Activated CD4-positive, alpha-beta memory T cell treated with anti-CD3 and anti-CD28 coated beads, Interleukin-2, amount 10 ng/mL, durations not matched to agents 7 days and 5 days (primary cell): Measurements from ENCODE around the gene ACMSD. TPM values are rescaled to one million over a fixed set of nuclear protein-coding genes. Genes with fewer than 3 reads are reported as not detected.

Experiments used
- CTCF ChIA-PET: fragments of 350-600 bp; sonication (Branson Sonifier 250); formaldehyde crosslinking; loops from one replicate; lab custom pipeline; 2021; ENCODE audit warnings: antibody characterized with exemption, inconsistent platforms; lab: Charles Lee
- POLR2A ChIA-PET: fragments of 350-600 bp; sonication (Branson Sonifier 250); formaldehyde crosslinking; loops from one replicate; lab custom pipeline; 2021; ENCODE audit warnings: antibody characterized with exemption; lab: Charles Lee
- DNase-seq: peaks from one replicate; pipeline ENCODE4 v3.0.0-alpha.2; 2020
- H3K27ac Mint-ChIP-seq: one replicate; pipeline ENCODE4 v1.8.0; 2021; ENCODE audit warnings: mild to moderate bottlenecking, mixed read lengths
- H3K27me3 Mint-ChIP-seq: one replicate; pipeline ENCODE4 v1.8.0; 2021; ENCODE audit warnings: mixed read lengths
- H3K36me3 Mint-ChIP-seq: one replicate; pipeline ENCODE4 v1.8.0; 2021; ENCODE audit warnings: low read depth, mixed read lengths
- H3K4me1 Mint-ChIP-seq: one replicate; pipeline ENCODE4 v1.8.0; 2021; ENCODE audit warnings: mixed read lengths
- H3K4me3 Mint-ChIP-seq: one replicate; pipeline ENCODE4 v1.8.0; 2021; ENCODE audit warnings: mild to moderate bottlenecking, mixed read lengths
- H3K9me3 Mint-ChIP-seq: one replicate; pipeline ENCODE4 v1.8.0; 2021; ENCODE audit warnings: mixed read lengths
- total RNA-seq, 2 experiments: library from RNA; stranded (reverse); gene quantifications; one replicate each; pipeline ENCODE4 v1.2.3, GENCODE V29; 2021

Gene ACMSD
- total RNA-seq, 2 experiments from 2014 or later = not detected

DNA sequence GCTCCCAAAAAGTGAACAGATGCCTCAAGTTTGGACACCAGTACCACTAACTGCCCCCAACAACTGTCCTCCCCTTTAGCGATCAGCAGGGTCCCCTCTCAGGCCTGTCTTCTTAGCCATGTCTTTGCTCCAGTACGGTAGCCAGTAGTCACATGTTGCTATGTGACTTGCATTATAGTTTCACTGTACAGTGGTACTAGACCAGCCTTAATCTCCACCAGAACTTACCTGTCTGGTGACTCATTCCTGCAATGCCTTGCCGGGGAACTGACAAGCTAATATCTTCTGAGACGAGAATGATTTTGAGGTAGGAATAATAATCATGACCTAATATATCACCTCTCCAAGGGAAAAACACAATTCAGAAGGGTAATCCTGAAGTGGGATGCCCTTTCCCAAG, 23.7 kb downstream of the ACMSD start:
- H3K4me3 Mint-ChIP-seq = no peak overlapping the region
- no peak overlapping the region for H3K27ac Mint-ChIP-seq
- no peaks in the 10 kb centered on the region for H3K27me3 Mint-ChIP-seq
- POLR2A ChIA-PET = no interaction called here
- DNase-seq = no peak
- CTCF ChIA-PET = no interaction called here
- no peaks in the 10 kb centered on the region for H3K4me1 Mint-ChIP-seq
- H3K36me3 Mint-ChIP-seq = no peaks in the 10 kb centered on the region
- H3K9me3 Mint-ChIP-seq = no peaks in the 10 kb centered on the region

DNA sequence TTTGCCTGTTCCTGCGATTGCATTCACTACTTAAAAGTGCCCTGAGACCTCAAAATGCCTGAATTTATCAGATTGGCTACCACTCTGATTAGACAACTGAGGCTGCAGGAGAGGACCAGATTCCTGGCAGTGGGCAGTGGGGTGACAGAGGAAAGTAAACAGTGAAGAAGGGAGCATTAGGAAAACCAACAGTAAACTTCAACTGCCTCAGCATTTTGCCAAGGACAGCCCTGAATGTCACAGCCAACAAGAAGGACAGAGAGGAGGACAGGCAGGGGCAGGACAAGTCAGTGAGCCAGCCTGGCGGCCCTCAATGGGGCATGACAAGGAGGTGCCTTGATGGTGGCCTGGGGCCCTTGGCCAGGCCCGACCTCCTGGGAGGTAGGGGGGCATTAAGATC, 24.3 kb downstream of the ACMSD start:
- H3K27me3 Mint-ChIP-seq = no peaks in the 10 kb centered on the region

DNA sequence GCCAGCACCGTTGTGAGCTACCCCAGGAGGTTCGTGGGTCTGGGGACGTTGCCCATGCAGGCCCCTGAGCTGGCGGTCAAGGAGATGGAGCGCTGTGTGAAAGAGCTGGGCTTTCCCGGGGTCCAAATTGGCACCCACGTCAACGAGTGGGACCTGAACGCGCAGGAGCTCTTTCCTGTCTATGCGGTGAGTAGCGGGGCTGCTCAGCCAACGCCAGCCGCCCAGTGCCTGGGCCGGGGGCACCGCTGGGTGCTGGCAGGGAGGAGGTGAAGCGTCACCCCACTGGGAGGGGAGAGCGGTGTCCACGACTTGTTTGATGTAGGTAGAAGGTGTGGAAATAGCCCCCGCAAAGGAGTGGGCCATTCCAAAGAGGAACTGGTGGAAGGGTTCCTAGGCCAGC, 25.0 kb downstream of the ACMSD start:
- no peak for DNase-seq
- no peak overlapping the region for H3K4me3 Mint-ChIP-seq
- H3K27me3 Mint-ChIP-seq = no peaks in the 10 kb centered on the region
- CTCF ChIA-PET = no interaction called here
- POLR2A ChIA-PET = no interaction called here
- no peaks in the 10 kb centered on the region for H3K9me3 Mint-ChIP-seq
- H3K27ac Mint-ChIP-seq = no peak overlapping the region
- H3K36me3 Mint-ChIP-seq = no peaks in the 10 kb centered on the region
- H3K4me1 Mint-ChIP-seq = no peaks in the 10 kb centered on the region

More for the DNA sequence above, 24.3 kb downstream of the ACMSD start:
- DNase-seq = no peak
- Mint-ChIP-seq H3K4me3 (no peak overlapping the region), H3K9me3 (no peaks in the 10 kb centered on the region), H3K4me1 (no peaks in the 10 kb centered on the region), H3K36me3 (no peaks in the 10 kb centered on the region), H3K27ac (no peak overlapping the region)
- CTCF ChIA-PET = no interaction called here
- POLR2A ChIA-PET = no interaction called here

DNA sequence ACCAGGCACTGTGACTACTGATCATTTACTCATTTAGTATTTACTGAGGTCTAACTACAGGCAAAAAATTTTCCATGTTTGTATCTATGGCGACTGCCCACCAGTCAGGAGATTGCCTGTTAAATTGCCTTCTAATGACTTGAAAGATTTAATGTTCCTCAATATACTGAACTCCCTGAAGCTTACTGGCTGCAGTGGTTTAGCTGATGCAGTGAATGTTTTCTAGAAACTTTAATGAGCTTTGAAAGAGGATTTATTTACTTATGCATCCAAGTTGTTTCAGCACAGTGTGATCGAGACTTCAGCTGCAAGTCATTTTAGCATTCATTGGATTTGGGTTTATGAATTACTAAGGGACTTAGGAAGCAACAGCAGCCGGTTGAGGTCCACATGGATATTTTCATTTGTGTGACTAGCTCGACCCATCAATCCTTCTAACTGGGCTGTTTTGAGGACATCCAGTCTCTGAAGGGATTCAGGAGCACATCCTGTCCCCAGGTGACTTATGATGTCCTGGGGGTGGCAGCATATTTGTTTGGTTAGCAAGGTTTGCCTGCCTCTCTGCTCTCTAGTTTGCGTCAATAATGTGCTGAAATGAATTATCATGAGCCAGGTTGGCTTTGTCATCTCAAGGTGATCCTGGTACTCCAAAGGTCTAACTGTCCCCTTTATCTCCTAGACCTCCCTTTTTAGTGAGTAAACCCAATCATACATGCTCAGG, 26.8 kb downstream of the ACMSD start:
- Mint-ChIP-seq H3K4me3 (no peak overlapping the region), H3K36me3 (no peaks in the 10 kb centered on the region), H3K4me1 (no peaks in the 10 kb centered on the region), H3K27me3 (no peaks in the 10 kb centered on the region), H3K27ac (no peak overlapping the region), H3K9me3 (no peaks in the 10 kb centered on the region)
- POLR2A ChIA-PET = no interaction called here
- CTCF ChIA-PET = no interaction called here
- DNase-seq = no peak

DNA sequence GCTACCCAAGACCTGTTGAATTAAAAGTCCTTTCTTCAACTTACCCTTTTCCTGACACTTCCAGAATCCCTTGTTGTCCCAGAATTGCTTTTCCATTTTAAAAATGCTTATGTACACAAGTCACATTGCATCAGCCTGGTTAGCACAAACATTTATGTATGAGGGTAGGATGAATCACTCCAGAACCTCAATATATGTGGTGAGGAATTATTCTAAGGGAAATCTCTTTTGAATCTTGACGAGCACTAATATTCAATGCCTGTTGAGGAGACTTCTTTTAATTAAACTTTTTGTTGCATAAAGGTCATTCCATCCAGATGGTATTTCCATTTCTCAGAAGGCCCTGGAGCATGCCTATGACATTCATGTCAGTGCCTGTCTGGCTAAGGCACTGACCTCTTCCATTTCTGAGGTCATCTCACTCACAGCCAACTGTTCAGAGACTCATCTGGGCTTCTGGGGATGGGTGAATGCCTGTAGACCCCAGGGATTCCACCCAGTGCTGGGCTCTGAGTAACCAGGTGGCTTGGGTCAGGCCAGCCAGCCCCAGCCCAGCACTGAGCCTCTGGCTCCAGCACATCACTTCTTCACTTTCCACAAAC, 28.2 kb downstream of the ACMSD start:
- no peak for DNase-seq
- ChIA-PET CTCF (no interaction called here), POLR2A (no interaction called here)
- no peaks in the 10 kb centered on the region for H3K27me3 Mint-ChIP-seq
- H3K4me1 Mint-ChIP-seq = no peaks in the 10 kb centered on the region
- no peak overlapping the region for H3K27ac Mint-ChIP-seq
- H3K36me3 Mint-ChIP-seq = no peaks in the 10 kb centered on the region
- H3K9me3 Mint-ChIP-seq = no peaks in the 10 kb centered on the region
- H3K4me3 Mint-ChIP-seq = no peak overlapping the region

DNA sequence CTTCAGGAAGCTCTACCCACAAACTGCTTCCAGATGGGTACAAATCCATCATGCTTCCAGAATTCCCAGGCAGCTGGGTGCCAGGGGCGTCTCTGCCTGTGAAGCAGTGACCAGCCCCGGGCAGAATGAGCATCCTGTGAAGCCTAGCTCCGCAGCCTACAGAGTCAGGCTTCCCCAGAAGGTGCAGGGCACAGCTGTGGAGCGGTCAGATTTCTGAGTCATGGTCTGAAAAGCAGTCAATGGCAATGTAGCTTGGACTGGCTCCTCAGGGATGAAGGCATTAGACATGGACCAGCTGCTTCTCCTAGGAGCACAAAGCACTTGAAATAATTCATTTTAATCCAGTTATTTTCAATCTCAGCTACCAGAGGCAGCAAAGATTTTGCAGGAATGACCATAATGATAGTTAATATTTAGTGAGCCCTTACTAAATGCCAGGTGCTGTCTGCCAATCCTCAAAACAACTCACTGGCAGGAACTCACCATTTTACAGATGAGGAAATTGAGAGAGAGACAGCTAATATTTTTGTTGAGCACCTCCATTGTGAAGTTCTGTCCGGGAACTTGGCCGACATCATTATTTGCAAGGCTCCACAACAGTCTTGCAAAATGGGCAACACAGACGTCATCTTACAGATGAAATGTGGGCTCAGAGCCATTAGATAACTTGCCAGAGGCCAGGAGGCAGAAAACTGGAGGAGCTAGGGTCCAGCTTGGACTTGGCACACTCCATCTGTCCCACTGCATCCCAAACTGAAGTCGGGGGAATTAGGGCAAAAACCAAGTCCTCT, 31.7 kb downstream of the ACMSD start:
- Mint-ChIP-seq H3K36me3 (no peaks in the 10 kb centered on the region), H3K4me1 (no peaks in the 10 kb centered on the region), H3K4me3 (no peak overlapping the region), H3K9me3 (no peaks in the 10 kb centered on the region), H3K27ac (no peak overlapping the region), H3K27me3 (no peaks in the 10 kb centered on the region)
- CTCF ChIA-PET = no interaction called here
- DNase-seq = no peak
- POLR2A ChIA-PET = no interaction called here

DNA sequence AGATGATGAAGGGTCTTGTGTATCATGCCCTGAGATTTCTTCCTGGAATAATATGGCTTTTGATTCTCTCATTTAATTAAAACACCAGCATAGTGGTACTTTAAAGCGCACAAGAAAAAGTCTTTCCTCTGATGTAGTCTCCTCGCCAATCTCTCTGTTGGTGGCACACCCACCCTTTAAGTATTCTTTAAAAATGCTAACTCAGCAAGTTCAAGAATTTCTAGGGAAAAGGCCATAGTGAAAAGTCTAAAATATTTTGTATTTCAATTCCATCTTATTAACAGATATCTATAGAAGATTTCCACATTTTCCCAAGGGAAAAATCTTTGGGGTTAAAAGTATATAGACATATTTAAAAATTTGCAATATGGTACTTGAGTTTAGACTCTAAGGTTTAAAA, 34.7 kb downstream of the ACMSD start:
- DNase-seq = no peak
- Mint-ChIP-seq H3K27ac (no peak overlapping the region), H3K4me1 (no peaks in the 10 kb centered on the region), H3K4me3 (no peak overlapping the region), H3K9me3 (no peaks in the 10 kb centered on the region), H3K36me3 (no peaks in the 10 kb centered on the region), H3K27me3 (no peaks in the 10 kb centered on the region)
- CTCF ChIA-PET = no interaction called here
- POLR2A ChIA-PET = no interaction called here

DNA sequence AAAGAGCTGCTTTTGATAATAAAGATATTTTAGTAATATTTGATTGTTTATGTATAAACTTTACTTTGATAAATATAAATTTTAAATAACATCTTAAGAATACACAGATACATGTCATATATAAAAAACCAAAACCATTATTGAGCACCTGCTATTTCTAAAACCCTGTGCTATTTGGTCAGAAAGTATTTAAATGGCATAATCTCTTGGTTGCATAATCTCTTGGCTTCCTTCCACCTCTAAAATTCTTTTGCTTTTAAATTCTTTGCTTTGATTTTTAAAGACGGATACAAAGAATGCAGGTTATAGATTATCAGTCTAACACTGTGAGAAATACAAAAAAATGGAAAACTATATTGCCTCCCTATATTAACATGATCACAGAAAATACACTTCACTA, 36.9 kb downstream of the ACMSD start:
- H3K4me1 Mint-ChIP-seq = no peaks in the 10 kb centered on the region
- no peaks in the 10 kb centered on the region for H3K27me3 Mint-ChIP-seq
- ChIA-PET POLR2A (no interaction called here), CTCF (no interaction called here)
- no peaks in the 10 kb centered on the region for H3K9me3 Mint-ChIP-seq
- H3K27ac Mint-ChIP-seq = no peak overlapping the region
- no peaks in the 10 kb centered on the region for H3K36me3 Mint-ChIP-seq
- DNase-seq = no peak
- no peak overlapping the region for H3K4me3 Mint-ChIP-seq

DNA sequence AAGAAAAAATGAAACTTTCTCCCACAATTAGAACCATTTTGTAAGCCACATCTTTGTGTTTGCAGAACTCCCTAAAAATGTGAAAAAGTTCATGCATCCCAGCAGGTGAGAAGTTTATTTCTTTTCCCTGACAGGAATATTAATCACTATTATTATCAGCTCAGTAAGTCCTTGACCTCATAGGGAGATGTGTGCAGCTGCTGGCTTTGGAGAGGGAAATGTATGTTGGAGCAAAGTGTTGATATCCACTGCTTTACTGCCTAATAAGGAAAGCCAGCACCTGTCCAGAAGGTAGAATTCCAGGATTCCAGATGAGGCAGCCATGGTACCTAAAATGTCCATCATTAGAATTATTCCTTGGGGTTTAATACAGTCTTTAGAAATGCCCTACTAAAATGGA, 44.4 kb downstream of the ACMSD start:
- Mint-ChIP-seq H3K4me1 (no peaks in the 10 kb centered on the region), H3K27me3 (no peaks in the 10 kb centered on the region), H3K36me3 (no peaks in the 10 kb centered on the region), H3K9me3 (peaks cover 1% of the 10 kb centered on the region), H3K27ac (no peak overlapping the region), H3K4me3 (no peak overlapping the region)
- no peak for DNase-seq
- POLR2A ChIA-PET = no interaction called here
- CTCF ChIA-PET = no interaction called here

DNA sequence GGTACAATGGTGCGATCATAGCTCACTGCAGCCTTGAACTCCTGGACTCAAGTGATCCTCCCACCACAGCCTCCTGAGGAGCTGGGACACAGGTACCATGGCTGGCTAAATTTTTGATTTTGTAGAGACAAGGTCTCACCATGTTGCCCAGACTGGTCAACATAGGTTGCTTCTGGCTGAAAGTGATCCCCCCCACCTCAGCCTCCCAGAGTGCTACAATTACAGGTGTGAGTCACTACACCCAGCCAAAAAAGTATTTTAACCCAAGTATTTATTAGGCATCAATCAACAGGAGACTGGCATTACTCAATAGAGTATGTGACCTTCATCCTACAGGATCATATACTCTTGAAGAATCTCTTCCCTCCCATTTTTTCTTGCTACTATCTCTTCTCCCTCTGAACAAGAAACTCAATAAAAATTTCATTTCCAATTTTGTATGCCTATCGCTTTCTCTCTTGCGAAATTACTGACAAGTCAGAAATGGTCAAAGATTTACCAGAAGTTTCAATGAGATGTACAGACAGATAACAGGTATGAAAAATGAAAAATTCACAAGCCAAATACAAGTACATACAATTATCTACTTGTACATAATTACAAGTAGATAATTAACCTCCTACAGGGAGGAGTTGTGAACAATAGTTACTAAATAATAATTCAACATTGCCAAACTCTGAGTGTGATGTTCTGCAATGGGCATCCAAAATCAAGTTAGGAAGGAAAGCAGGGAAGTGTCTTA, 45.3 kb downstream of the ACMSD start:
- ChIA-PET POLR2A (no interaction called here), CTCF (no interaction called here)
- H3K9me3 Mint-ChIP-seq = peaks cover 1% of the 10 kb centered on the region
- no peak for DNase-seq
- no peaks in the 10 kb centered on the region for H3K36me3 Mint-ChIP-seq
- no peaks in the 10 kb centered on the region for H3K4me1 Mint-ChIP-seq
- H3K27me3 Mint-ChIP-seq = no peaks in the 10 kb centered on the region
- H3K27ac Mint-ChIP-seq = no peak overlapping the region
- no peak overlapping the region for H3K4me3 Mint-ChIP-seq

DNA sequence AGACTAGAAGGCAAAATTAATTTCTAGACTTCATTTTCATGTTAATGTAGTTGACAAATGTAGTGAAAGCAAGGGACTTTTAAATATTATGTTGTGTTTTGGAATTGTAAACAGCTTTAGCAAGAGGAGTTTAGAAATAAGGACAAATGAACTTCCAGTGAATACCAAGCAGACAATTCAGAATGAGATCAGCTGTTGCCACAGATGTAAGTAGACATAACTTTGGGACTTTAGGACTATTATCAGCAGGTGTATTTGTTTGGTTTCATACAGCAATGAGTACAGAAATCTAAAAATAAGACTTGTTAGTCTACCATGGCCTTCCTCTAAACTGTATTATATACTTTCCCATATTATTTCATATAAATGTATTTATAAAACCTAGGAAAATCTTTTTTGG, 46.0 kb downstream of the ACMSD start:
- Mint-ChIP-seq H3K27me3 (no peaks in the 10 kb centered on the region), H3K4me1 (no peaks in the 10 kb centered on the region), H3K4me3 (no peak overlapping the region), H3K9me3 (peaks cover 1% of the 10 kb centered on the region), H3K36me3 (no peaks in the 10 kb centered on the region), H3K27ac (no peak overlapping the region)
- ChIA-PET CTCF (interaction anchor here (0.7 kb wide), 1 partner anchor 12 kb away, joined by 3 read pairs; no protein-coding TSS in a partner anchor), POLR2A (no interaction called here)
- DNase-seq = no peak

DNA sequence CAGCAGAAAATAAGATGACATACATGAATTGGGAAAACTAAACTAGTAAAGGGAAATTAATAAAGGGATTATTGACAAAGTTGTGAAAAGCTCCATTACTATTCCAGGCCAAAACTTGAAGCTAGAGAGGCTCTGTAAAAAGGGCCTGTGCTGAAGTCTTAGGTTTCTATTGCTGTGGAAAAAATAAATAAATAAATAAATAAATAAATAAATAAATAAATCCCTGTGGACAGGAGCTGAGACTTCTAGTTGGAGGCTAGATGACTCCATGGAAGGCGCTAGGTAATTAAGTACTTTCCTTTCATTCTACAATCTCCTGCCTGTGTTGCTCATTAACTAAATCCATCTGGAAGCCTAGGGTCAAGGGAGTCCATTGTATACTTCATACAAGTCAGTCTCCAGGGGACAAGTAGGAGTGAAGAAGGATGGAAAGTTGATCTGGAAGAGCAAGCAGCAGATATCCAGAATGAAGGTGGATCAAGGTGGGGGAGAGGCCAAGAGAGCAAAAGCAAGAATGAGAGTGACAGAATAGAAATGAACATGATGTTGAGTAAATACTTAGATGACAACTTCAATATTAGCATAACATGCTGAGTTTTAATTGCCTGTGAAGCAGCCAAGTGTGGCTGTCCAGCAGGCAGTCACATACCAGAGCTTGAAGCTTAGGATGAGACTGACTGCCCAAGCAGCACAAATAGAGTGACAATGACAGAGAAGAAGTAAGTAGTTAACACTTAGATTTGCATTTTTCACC, 54.0 kb downstream of the ACMSD start:
- H3K27me3 Mint-ChIP-seq = peaks cover 3% of the 10 kb centered on the region
- no peak overlapping the region for H3K27ac Mint-ChIP-seq
- no peak overlapping the region for H3K4me3 Mint-ChIP-seq
- no peaks in the 10 kb centered on the region for H3K36me3 Mint-ChIP-seq
- ChIA-PET POLR2A (no interaction called here), CTCF (interaction anchor here (0.7 to 2.6 kb wide), 2 partner anchors 20 to 441 kb away, joined by 7 read pairs; no protein-coding TSS in a partner anchor)
- no peaks in the 10 kb centered on the region for H3K9me3 Mint-ChIP-seq
- DNase-seq = no peak
- H3K4me1 Mint-ChIP-seq = no peaks in the 10 kb centered on the region
